NT2/D1 (cell line): ENCODE results near the gene PIM3.

ENCODE experiments used
- DNase-seq: peaks from one replicate; pipeline ENCODE4 v3.0.0-alpha.2; 2011; ENCODE audit warnings: low read depth, low spot score
- H3K27me3 ChIP-seq: 2 replicates; pipeline ENCODE4 v1.6.0; 2011; ENCODE audit warnings: mild to moderate bottlenecking; ENCODE audit not compliant: insufficient read length, insufficient read depth
- H3K36me3 ChIP-seq: 2 replicates; pipeline ENCODE4 v1.6.1; 2011; ENCODE audit warnings: mild to moderate bottlenecking, low read length, mixed read lengths; ENCODE audit not compliant: insufficient read depth, insufficient read length
- H3K4me1 ChIP-seq: 2 replicates; pipeline ENCODE4 v1.5.1; 2011; ENCODE audit not compliant: insufficient read depth, insufficient read length
- H3K4me3 ChIP-seq: 2 replicates; pipeline ENCODE4 v1.5.1; 2011; ENCODE audit warnings: low read depth; ENCODE audit not compliant: insufficient read length
- H3K9ac ChIP-seq: 2 replicates; pipeline ENCODE4 v1.6.0; 2011; ENCODE audit warnings: low read depth; ENCODE audit not compliant: insufficient read length
- H3K9me3 ChIP-seq: 2 replicates; pipeline ENCODE4 v1.5.1; 2011; ENCODE audit warnings: mild to moderate bottlenecking, low read length; ENCODE audit not compliant: insufficient read depth
- SUZ12 ChIP-seq: IDR thresholded peaks from 2 replicates; pipeline ENCODE4 v1.6.1; 2011; ENCODE audit not compliant: insufficient read length, insufficient read depth; ENCODE audit errors: extremely low read depth
- YY1 ChIP-seq: IDR thresholded peaks from 2 replicates; pipeline ENCODE4 v1.6.1; 2011; ENCODE audit not compliant: insufficient read length, insufficient read depth
- ZNF274 ChIP-seq: IDR thresholded peaks from 2 replicates; pipeline ENCODE4 v1.6.1; 2011; ENCODE audit warnings: mild to moderate bottlenecking, low read depth, low read length

The PIM3 gene

GRCh38 chr22:49991167-49991566 lies 30.6 kb downstream of the PIM3 start:
- no peak for DNase-seq
- Histone ChIP-seq H3K36me3 (no peaks in the 10 kb centered on the region), H3K4me1 (peaks cover 1% of the 10 kb centered on the region), H3K4me3 (no peak overlapping the region), H3K9me3 (peaks cover 27% of the 10 kb centered on the region; the same call in 1 of the 2 replicates), H3K9ac (no peak overlapping the region), H3K27me3 (no peaks in the 10 kb centered on the region)
- TF ChIP-seq YY1 (no peak), ZNF274 (no peak), SUZ12 (no peak)

GRCh38 chr22:49991907-49992533 lies 31.4 kb downstream of the PIM3 start:
- no peak overlapping the region for H3K4me3 ChIP-seq
- DNase-seq, result no peak

GRCh38 chr22:49992921-49993648 lies 32.5 kb downstream of the PIM3 start:
- DNase-seq, result no peak
- H3K9me3 ChIP-seq, result peaks cover 19% of the 10 kb centered on the region; the same call in 1 of the 2 replicates
- no peak for TF ChIP-seq SUZ12
- TF ChIP-seq ZNF274, result no peak
- no peak for TF ChIP-seq YY1
- H3K36me3 ChIP-seq, result no peaks in the 10 kb centered on the region
- H3K4me3 ChIP-seq, result no peak overlapping the region
- no peaks in the 10 kb centered on the region for H3K27me3 ChIP-seq
- H3K9ac ChIP-seq, result no peak overlapping the region
- H3K4me1 ChIP-seq, result peaks cover 6% of the 10 kb centered on the region

More at GRCh38 chr22:49991907-49992533, 31.4 kb downstream of the PIM3 start:
- TF ChIP-seq SUZ12 (no peak), YY1 (no peak), ZNF274 (no peak)
- Histone ChIP-seq H3K4me1 (peaks cover 4% of the 10 kb centered on the region), H3K9me3 (peaks cover 19% of the 10 kb centered on the region; the same call in 1 of the 2 replicates), H3K27me3 (no peaks in the 10 kb centered on the region), H3K36me3 (no peaks in the 10 kb centered on the region), H3K9ac (no peak overlapping the region)

- Histone ChIP-seq H3K4me3 (no peak overlapping the region), H3K27me3 (no peaks in the 10 kb centered on the region), H3K36me3 (no peaks in the 10 kb centered on the region), H3K9ac (no peak overlapping the region), H3K9me3 (peaks cover 19% of the 10 kb centered on the region; the same call in 1 of the 2 replicates), H3K4me1 (peaks cover 6% of the 10 kb centered on the region)
- DNase-seq, result no peak
- no peak for TF ChIP-seq ZNF274
- TF ChIP-seq SUZ12, result no peak
- TF ChIP-seq YY1, result no peak
Observed at GRCh38 chr22:49993649-49994360, 33.2 kb downstream of the PIM3 start.

GRCh38 chr22:49994361-49995040 lies 33.9 kb downstream of the PIM3 start:
- TF ChIP-seq ZNF274 (no peak), YY1 (no peak), SUZ12 (no peak)
- Histone ChIP-seq H3K4me3 (no peak overlapping the region), H3K9ac (no peak overlapping the region), H3K36me3 (no peaks in the 10 kb centered on the region), H3K9me3 (peaks cover 19% of the 10 kb centered on the region; the same call in 1 of the 2 replicates), H3K27me3 (no peaks in the 10 kb centered on the region), H3K4me1 (peaks cover 10% of the 10 kb centered on the region)
- no peak for DNase-seq

GRCh38 chr22:49995041-49995360 lies 34.4 kb downstream of the PIM3 start:
- peaks cover 4% of the 10 kb centered on the region for H3K27me3 ChIP-seq
- no peak overlapping the region for H3K4me3 ChIP-seq
- no peak for TF ChIP-seq ZNF274
- TF ChIP-seq YY1, result no peak
- no peak for TF ChIP-seq SUZ12
- no peaks in the 10 kb centered on the region for H3K36me3 ChIP-seq
- H3K4me1 ChIP-seq, result peaks cover 11% of the 10 kb centered on the region
- H3K9me3 ChIP-seq, result peaks cover 18% of the 10 kb centered on the region; the same call in 1 of the 2 replicates
- no peak overlapping the region for H3K9ac ChIP-seq
- no peak for DNase-seq
